GM12873 (cell line): Measurements from ENCODE around the gene MTUS2.

Experiments
- CTCF ChIP-seq: IDR thresholded peaks from 2 replicates; pipeline ENCODE4 v1.5.1; 2012; ENCODE audit warnings: low read depth, mild to moderate bottlenecking, moderate library complexity, low read length, control low read depth; ENCODE audit not compliant: insufficient read depth; ENCODE audit errors: missing control alignments

MTUS2 gene

GRCh38 chr13:29224206-29224605 is 404.1 kb downstream of the MTUS2 start:
- no peak for TF ChIP-seq CTCF

- no peak for TF ChIP-seq CTCF
Measured at GRCh38 chr13:29227576-29227975, 407.4 kb downstream of the MTUS2 start.

GRCh38 chr13:29230299-29230845 is 410.2 kb downstream of the MTUS2 start:
- no peak for TF ChIP-seq CTCF

GRCh38 chr13:29239653-29240525 is 419.8 kb downstream of the MTUS2 start:
- no peak for TF ChIP-seq CTCF

- no peak for TF ChIP-seq CTCF
Measured at GRCh38 chr13:29254626-29255370, 434.7 kb downstream of the MTUS2 start.

GRCh38 chr13:29255567-29255966 is 435.4 kb downstream of the MTUS2 start:
- TF ChIP-seq CTCF, result no peak

- TF ChIP-seq CTCF, result peak; percentile 35
Measured at GRCh38 chr13:29260684-29261083, 440.5 kb downstream of the MTUS2 start.
